HG03159 (cell line): Measurements from ENCODE around the gene TRPV4.
"Not testable (repeated sequence)": the region's sequence is repeated elsewhere in the genome, so short reads cannot be mapped to it uniquely, and the experiment has no call there.

ENCODE experiments used
- ATAC-seq: cut with Tn5 transposase; IDR thresholded peaks from one replicate; pipeline ENCODE4 v1.9.1; 2021; ENCODE audit warnings: mild to moderate bottlenecking, moderate library complexity; ENCODE audit not compliant: unreplicated experiment

The TRPV4 gene

DNA sequence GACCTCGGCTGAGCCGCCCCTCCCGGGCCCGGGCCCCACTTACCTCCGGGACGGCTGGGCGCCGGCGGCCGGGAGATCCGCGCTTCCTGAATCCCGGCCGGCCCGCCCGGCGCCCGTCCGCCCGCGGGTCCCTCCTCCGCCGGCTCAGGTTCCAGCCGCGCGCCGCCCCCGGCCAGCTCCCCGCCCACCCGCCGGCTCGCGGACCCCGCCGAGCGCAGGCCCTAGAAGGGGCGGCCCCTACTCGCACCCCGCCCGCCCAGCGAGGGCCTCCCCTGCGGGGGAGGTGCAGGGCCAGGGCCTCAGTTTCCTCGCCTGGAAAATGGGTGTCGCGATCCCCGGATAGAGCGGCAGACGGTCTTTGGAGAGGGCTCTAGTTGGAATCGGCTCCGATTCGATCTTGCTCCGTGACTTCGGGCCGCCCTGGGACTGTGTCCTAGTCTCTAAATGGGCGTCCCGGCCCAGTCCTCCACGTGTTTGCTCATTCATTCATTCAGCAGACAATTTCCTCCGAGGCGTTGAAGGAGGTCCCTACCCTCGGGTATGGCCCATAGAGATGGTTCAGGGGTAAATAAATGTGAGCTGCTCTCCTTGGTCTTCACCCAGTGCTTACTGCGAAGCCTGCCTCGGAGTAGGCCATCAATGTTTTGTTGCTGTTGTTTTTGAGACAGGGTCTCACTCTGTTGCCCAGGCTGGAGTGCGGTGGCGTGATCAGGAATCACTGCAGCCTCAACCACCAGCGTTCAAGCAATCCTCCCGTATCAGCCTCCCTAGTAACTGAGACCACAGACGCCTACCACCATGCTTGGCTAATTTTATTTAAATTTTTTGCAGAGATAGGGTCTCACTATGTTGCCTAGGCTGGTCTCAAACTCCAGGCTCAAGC is at the start of gene TRPV4:
Gene TRPV4, minus strand, starts transcription at position 92 of the 883 bp plus-strand sequence. CDS start 18,602 bp downstream, outside the sequence.
- no peak for ATAC-seq

DNA sequence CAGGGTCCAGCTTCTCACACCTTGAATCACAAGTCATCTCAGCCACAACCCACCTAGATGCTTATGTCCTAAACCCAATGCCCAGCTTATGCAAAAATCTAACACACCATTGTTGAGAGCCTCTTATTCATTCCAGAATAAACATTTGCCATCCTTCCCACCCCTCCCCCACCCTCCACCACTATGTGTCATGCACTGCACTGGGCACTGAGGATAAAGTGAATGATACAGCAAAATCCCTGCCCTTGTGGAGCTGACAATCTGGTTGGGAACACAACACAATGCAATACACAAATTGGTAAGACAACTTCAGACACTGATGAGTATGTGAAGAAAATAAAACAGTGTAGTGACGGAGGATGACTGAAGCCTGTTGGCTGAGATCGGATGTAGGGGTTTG is 48.6 kb upstream of the TRPV4 start:
- no peak for ATAC-seq

DNA sequence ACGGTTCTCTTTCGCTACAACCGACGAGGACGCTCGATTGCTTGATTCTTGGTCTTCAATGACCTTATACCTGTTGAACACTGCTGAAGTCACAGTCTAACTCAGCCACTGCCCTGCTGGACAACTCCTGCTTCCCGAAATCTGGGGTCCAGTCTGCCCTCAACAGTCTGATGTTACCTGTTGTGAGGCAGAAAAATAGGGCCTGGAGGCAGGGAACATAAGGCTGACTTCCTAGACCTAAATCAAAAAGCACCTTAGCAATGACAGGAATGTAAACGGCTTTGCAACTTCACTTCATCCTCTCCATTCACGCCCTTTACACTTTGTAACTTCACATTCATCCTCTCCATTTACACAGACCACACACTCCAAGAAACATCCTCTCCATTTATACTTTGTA is 47.7 kb upstream of the TRPV4 start:
- no peak for ATAC-seq

DNA sequence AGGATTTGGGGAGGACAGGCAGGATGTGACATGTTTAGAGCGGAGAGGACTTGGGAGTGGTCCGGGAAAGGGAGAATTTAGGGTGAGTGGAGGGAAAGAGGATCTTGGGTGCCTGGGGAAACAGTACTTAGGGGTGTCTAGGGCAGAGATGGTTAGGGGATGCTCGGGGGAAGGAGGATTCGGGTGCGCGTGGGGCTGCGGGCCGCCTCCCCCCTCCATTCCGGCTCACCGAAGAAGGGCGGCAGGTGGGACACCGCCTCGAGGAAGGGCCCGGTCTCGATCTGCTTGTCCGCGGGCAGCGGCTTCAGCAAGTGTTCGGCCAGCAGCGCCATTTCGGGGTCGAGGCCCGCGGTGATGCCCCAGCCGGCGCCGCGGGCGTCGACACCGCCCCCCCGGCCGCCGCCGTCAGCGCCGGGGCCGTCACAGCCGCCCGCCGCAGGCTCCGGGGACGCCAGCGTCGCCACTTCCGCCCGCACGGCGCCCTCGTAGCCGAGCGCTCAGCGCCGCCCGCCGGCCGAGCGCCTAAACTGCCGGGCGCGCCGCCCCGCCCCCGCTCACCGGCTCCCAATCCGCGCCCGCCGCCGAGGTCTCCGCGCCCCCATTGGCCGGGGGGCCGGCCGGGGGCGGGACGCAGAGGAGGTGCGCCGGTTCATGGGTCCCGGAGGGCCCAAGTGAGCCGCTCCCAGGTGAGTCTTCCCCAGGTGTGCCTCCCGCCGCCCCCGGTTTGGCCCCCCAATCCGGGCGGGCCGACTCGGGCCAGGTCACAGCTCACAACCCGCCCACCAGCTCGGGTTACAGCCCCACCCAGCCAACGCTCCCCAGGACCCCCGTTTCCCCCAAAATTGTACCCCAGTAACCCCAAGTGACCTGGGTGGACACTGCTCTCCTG is 47.1 kb upstream of the TRPV4 start, which contains the start of gene GLTP:
Gene GLTP, minus strand, starts transcription at position 499 of the 889 bp plus-strand sequence. Its CDS starts 167 bp downstream, at position 332.
- peak; percentile 90 for ATAC-seq

DNA sequence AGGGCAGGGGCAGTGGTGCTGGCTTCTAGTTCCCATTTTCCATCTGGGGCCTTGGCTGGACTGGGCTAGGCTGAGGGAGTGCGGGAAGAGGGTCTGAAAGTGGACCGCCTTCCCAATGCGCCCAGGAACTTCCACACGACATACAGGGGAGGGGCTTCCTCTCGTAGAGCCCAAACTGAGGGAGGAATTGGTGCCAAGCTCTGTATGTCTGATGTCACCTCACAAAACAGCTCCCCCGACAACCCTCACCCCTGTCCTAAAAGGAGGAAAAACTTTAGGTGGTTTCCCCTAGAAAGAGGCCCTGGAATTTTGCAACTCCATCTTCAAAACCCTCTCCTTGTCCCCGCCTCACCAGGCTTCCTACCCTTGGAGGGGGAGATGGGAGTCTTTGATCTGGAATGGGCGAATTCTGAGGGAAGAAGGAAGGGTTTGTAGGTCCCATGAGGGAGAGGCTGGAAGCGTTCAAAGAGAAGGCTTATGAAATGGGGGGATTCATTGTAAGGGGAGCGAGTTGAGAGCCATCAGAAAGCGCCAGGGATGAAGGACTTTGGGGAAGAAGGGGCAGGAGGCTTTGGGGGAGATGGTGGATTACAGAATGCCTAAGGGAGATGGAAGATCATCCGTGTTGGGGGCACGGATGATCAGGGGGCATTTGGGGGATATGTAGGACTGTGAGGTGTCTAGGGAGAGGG is 46.3 kb upstream of the TRPV4 start:
- ATAC-seq = no peak

DNA sequence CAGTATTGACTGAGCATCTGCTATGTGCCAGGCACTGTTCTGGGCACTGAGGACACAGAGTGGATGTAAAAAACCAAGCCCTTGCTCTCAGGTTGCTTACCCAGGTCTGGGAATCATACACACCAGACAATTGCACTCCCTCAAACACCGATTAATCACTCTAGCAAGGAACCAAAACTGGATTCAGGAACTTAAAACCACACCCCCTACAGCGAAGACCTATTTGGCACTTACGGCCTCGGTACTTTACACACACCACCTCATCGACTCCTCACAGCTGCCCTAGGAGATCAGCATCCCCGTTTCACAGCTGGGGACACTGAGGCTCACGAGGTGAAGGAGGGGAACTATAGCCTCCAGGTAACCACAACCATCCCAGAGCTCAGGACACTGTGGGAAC is 45.6 kb upstream of the TRPV4 start:
- ATAC-seq = no peak

DNA sequence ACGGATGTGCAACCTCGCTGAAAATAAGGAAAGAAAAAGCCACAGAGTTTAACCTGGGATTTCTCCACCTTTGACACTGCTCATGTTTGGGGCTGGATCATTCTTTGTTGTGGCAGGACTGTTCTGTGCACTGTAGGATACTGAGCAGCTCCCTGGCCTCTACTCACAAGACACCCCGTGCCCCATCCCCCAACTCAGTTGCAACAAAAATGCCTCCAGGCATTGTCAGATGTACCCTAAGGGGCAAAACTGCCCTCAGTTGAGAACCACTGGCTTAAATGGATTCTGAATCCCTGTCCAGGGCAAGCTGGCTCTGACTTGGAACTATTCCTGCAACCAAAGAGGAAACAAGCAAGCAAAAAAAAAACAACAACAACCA is 45.0 kb upstream of the TRPV4 start:
- ATAC-seq = no peak

DNA sequence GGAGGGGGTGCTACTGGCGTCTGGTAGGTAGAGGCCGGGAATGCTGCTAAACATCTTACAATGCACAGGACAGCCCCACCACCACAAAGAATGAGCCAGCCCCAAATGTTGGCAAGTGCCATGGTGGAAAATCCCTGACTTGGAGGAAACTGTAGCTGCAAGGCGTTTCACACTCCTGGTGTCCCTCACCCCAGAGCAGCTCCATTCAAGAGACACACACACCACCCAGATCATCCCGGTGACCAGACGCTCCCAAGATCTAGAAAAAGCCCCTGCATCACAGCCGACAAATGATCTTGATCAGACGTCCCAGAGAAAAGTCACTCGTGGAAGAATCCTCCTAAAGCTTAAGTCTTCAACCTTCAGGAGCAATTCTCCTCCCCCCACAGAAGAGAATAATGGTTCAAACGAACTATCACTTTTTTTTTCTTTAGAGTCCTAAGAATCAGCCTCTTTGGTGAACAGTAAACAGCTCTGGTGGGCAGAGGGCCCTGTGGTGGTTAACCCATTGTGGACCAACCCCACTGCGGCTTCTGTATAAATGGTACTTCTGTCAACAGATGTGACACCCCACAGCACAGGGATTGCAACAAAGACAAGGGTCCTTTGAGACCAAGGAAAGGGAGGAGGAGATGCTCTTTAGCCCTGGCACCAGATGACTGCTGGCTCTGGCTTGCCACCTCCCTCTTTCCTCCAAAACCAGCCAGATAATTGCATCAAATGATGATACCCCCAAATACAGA is 44.5 kb upstream of the TRPV4 start:
- ATAC-seq = no peak

DNA sequence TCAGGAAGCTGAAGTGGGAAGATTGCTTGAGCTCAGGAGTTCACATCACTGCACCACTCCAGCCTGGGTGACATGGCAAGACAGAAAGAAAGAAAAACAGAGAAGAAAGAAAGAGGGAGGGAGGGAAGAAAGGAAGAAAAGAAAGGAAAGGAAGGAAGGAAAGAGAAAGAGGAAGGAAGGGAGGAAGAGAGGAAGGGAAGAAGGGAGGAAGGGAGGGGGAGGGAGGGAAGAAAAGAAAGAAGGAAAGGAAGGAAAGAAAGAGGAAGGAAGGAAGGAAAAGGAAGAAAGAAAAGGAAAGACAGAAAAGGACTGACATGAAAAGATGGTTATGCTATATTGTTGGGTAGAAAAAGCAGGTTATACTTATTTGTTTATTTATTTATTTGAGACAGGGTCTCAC is 43.2 kb upstream of the TRPV4 start:
- ATAC-seq = no peak

DNA sequence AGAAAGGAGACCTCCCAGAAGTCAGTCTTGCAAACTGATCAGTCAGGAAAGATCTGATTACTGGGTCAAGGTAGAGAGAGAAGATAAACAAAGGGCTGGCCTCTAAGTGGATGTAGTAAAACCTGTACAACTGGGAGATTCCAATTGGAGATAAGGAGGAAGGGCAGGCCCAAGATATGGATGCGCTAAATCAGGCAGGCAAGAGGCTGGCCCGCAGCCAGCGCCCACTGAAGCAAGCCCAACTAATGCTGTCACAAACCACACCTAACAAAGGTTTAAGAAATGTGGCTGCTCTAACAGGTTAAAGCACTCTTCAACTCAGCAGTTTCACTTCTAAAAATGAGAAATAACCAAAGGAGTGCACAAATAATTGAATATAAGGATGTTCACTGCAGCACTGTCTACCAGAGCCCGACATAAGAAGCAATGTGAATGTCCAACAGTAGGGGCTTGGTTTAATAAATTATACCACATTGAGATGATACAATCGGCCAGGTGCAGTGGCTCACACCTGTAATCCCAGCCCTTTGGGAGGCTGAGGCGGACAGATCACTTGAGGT is 42.5 kb upstream of the TRPV4 start:
- ATAC-seq = no peak

DNA sequence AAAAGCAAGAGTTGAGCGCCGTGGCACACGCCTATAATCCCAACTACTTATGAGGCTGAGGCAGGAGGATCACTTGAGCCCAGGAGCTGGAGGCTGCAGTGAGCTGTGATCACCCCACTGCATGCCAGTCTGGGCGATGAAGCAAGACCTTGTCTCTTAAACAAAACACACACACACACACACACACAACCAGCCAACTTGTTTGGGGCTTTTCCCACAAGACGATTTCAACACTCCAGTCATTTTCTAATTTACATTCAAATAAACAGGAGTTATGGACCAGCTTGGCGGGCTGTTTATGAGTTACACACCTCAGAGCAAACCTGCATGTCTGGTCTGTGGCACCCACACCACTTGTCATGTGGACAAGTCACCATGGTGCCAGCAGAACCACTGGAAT is 40.5 kb upstream of the TRPV4 start:
- ATAC-seq = no peak

DNA sequence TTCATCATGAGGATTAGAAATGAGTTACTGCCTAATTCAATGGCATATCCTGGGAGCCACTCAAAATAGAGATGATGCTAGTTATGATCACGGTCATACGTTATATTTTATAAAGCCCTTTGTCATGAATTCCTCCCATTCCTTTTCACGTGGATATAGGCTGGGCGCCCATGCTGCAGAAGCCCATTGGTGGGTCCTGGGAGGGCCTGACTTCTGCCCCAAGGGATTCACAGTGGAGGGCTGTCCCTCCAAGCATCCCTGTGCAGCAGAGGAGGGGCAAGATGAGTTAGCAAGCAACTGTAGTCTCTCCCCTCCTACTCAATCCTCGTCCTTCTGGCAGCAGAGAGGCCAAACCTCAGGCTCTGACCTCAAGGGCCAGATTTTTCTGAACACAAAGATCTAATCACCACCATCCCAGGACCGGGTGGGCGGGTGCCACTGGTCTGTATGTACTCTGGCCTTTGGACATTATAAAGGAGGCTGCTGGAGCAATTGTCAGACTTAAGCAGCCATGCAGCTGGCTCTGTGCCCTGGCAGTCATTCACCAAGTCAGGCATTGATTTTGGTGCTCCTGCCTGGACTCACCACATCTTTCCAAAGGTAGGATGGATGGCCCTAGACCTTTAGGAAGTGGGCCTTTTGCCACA is 38.6 kb upstream of the TRPV4 start:
- ATAC-seq = no peak

DNA sequence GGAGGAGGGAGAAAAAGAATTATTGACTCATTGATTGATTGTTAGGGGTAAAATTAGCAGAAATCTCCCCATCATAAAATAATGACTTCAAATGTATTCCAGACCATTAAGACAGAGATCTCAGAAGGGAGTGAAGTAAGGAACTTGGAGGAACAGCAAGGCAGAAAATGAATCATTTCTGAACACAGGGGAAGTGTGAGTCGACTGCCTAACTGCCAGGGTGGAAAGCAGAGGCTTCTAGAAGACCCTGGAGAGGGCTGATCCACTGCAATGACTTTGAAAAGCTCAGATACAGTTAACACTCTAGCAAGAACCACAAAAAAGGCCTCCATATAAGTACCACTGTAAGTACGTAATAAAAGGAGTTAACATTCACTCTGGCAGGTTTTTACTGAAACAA is 37.5 kb upstream of the TRPV4 start:
- no peak for ATAC-seq

DNA sequence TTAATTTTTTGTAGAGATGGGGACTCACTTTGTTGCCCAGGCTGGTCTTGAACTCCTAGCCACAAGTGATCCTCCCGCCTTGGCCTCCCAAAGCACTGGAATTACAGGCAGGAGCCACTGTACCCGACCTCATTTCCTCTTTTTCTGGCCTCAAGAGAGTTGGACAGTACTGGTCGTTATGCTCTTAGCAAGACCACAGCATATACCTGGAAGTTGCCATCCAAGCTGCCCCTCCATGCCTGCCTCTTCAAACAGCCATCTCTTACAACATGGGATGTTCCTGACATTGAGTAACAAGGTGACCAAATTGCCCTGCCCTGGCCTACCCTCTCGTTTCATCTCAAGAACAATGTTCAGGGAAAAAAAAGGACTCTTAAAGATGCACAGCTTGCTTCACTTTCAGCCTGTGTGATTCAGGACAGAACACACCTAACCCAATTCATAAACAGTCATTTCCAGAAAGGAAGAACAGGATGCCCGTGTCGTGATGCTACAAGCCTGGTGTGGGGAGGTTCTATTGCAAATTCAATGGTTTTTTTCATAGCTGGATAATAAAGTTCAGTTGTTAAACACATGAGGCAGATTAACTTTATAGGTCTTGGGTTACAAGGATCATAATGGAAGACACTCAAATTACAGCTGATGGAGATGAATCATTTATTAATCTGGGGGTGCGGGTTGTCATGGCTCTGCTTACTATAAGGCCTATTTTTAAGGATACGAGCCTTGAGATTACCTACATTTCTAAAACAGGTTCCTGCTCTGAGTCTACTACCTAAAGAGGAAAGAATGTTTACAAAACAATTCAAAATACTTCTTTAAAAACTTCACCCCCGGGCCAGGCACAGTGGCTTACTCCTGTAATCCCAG is 35.2 kb upstream of the TRPV4 start:
- no peak for ATAC-seq

DNA sequence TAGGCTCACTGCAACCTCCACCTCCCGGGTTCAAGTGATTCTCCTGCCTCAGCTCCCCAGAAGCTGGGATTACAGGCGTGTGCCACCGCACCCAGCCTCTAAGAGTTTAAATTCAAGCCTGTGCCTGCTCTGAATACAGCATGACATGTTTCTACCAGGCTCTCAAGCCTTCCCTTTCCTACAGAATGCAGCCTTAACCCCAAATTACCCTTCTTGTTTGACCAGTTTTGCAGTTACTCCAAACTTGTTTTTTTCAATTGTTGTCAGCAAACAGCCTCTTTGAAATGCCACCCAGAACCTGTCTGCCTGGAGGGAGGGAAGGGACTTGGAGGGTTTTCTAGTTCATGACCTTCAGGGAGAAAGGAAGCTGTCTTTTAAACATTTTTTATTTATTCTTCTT is 31.7 kb upstream of the TRPV4 start:
- ATAC-seq = no peak

DNA sequence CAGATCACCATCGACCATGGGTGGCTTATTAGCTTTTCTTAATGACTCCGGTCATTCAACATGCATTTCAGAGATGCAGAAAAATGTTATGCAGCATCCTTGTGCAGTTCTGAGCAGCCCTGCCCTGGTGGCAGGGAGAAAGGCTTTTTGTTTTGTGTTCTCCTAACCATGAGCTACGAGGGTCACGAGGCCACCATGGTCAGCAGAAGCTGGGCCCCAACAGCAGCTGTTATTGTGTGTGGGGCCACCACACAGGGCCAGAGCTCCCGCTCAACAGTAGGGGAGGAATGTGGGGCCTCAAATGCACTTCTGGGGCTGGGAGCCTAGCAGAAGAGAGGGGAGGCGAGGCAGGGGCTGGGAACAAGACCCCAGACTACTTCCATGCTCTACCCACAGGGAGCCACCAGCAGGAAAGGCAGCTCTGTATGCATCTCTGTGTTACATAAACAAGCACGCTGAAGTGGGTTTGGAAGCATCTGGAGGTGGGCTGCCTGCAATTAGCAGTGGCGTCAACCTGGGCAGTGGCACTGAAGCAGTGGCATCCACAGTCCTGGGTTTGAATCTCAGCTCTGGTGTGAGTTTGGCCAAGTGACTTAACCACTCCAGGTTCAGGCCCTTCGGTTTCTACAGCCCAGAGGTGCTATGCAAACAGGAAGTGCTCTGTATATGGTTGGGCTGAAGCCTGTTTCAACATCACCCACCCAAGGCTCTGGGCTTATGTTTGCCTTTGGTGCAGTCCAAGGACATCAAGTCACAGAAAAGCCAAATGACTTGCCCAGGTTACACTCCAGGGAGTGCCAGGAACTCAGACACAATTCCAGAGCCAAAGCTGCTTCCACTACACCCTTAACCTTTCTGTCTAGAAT is 30.9 kb upstream of the TRPV4 start:
- no peak for ATAC-seq

DNA sequence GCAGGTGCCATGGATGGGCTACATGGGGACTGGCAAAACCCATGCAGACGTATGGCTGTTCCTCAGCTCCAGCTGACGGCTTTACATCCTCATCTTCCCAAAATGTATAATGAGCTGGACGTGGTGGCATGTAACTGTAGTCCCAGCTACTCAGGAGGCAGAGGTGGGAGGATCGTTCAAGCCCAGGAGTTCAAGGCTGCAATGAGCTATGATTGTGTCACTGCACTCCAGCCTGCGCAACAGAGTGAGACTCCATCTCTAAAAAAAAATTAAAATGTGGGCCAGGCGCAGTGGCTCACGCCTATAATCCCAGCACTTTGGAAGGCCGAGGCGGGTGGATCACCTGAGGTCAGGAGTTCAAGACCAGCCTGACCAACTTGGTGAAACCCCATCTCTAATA is 29.3 kb upstream of the TRPV4 start:
- not testable (repeated sequence) for ATAC-seq
